Measurements from ENCODE around the gene NME2.

DNA sequence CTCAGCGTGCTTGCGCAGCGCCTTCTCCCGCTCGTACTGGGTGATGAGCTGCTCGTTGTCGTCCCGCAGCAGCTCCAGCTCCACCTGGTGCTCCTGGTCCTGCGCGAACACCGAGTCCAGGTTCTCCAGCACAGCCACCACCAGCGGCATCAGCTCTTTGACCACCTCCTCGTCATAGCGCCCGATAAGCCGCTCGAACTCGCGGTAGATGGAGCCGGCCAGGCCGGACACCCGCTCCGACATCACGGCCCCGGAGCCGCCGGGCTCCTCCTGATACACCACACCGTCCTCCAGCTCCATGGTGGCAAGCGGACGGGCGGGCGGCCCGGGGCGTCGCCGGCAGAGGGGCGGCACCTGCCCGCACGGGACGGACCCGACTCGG, 45.9 kb upstream of the NME2 start:
- TF ChIP-seq, protein P1, sequence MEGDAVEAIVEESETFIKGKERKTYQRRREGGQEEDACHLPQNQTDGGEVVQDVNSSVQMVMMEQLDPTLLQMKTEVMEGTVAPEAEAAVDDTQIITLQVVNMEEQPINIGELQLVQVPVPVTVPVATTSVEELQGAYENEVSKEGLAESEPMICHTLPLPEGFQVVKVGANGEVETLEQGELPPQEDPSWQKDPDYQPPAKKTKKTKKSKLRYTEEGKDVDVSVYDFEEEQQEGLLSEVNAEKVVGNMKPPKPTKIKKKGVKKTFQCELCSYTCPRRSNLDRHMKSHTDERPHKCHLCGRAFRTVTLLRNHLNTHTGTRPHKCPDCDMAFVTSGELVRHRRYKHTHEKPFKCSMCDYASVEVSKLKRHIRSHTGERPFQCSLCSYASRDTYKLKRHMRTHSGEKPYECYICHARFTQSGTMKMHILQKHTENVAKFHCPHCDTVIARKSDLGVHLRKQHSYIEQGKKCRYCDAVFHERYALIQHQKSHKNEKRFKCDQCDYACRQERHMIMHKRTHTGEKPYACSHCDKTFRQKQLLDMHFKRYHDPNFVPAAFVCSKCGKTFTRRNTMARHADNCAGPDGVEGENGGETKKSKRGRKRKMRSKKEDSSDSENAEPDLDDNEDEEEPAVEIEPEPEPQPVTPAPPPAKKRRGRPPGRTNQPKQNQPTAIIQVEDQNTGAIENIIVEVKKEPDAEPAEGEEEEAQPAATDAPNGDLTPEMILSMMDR (IDR thresholded peaks at IDR 0.05; ENCODE audit: low read depth, low read length, missing input control) = no peak
- TF ChIP-seq TAF1 (conservative IDR thresholded peaks at IDR 0.05) (no peak), RAD21 (IDR thresholded peaks at IDR 0.05) (no peak), JUND (IDR thresholded peaks at IDR 0.05) (no peak), RXRA (IDR thresholded peaks at IDR 0.05) (no peak), EGR1 (IDR thresholded peaks at IDR 0.05; ENCODE audit: low read depth in 2 of 2) (no peak)
- TF ChIP-seq, protein P2, sequence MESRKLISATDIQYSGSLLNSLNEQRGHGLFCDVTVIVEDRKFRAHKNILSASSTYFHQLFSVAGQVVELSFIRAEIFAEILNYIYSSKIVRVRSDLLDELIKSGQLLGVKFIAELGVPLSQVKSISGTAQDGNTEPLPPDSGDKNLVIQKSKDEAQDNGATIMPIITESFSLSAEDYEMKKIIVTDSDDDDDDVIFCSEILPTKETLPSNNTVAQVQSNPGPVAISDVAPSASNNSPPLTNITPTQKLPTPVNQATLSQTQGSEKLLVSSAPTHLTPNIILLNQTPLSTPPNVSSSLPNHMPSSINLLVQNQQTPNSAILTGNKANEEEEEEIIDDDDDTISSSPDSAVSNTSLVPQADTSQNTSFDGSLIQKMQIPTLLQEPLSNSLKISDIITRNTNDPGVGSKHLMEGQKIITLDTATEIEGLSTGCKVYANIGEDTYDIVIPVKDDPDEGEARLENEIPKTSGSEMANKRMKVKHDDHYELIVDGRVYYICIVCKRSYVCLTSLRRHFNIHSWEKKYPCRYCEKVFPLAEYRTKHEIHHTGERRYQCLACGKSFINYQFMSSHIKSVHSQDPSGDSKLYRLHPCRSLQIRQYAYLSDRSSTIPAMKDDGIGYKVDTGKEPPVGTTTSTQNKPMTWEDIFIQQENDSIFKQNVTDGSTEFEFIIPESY (IDR thresholded peaks at IDR 0.05) = no peak
